Mesendoderm (in vitro differentiated cells): ENCODE data around the gene SRBD1.

ENCODE experiments used
- DNase-seq: peaks from one replicate; pipeline ENCODE4 v3.0.0; 2013
- H2AK5ac ChIP-seq: 2 replicates; pipeline ENCODE4 v1.6.1; 2013; ENCODE audit warnings: low read length, inconsistent platforms
- H2BK120ac ChIP-seq: 2 replicates; pipeline ENCODE4 v1.6.1; 2013; ENCODE audit warnings: low read depth, mild to moderate bottlenecking, low read length, moderate library complexity, mixed read lengths
- H2BK15ac ChIP-seq: replicated peaks from 2 replicates; pipeline ENCODE4 v1.6.1; 2013; ENCODE audit warnings: low read depth, mild to moderate bottlenecking, moderate library complexity
- H2BK5ac ChIP-seq: 2 replicates; pipeline ENCODE4 v1.6.1; 2013; ENCODE audit warnings: low read length, inconsistent platforms
- H3K18ac ChIP-seq: 2 replicates; pipeline ENCODE4 v1.6.1; 2013; ENCODE audit warnings: mild to moderate bottlenecking, low read length, mixed read lengths
- H3K23ac ChIP-seq: one replicate; pipeline ENCODE4 v1.6.1; 2013; ENCODE audit warnings: low read length
- H3K27ac ChIP-seq: 2 replicates; pipeline ENCODE4 v1.5.1; 2013; ENCODE audit warnings: low read depth, mild to moderate bottlenecking, inconsistent platforms, low read length, moderate library complexity
- H3K27me3 ChIP-seq: 2 replicates; pipeline ENCODE4 v1.6.1; 2013; ENCODE audit warnings: low read length, control low read depth, mild to moderate bottlenecking, inconsistent platforms; ENCODE audit not compliant: insufficient read depth, poor library complexity
- H3K36me3 ChIP-seq: 2 replicates; pipeline ENCODE4 v1.6.1; 2013; ENCODE audit warnings: low read length, inconsistent platforms; ENCODE audit not compliant: control insufficient read depth, insufficient read depth
- H3K4ac ChIP-seq: one replicate; pipeline ENCODE4 v1.6.1; 2013; ENCODE audit warnings: low read depth, mild to moderate bottlenecking, low read length, moderate library complexity
- H3K4me1 ChIP-seq: 2 replicates; pipeline ENCODE4 v1.6.1; 2013; ENCODE audit warnings: low read depth, low read length, inconsistent platforms; ENCODE audit not compliant: control insufficient read depth
- H3K4me2 ChIP-seq: 2 replicates; pipeline ENCODE4 v1.6.1; 2013; ENCODE audit warnings: low read length
- H3K4me3 ChIP-seq: 2 replicates; pipeline ENCODE4 v1.5.1; 2013; ENCODE audit warnings: mild to moderate bottlenecking, low read length
- H3K56ac ChIP-seq: one replicate; pipeline ENCODE4 v1.6.1; 2013; ENCODE audit warnings: low read length
- H3K79me1 ChIP-seq: 2 replicates; pipeline ENCODE4 v1.6.1; 2013; ENCODE audit warnings: low read length, inconsistent platforms
- H3K79me2 ChIP-seq: 2 replicates; pipeline ENCODE4 v1.6.1; 2013; ENCODE audit warnings: mild to moderate bottlenecking, low read length; ENCODE audit not compliant: control insufficient read depth, insufficient read depth
- H3K9ac ChIP-seq: 2 replicates; pipeline ENCODE4 v1.6.1; 2013; ENCODE audit warnings: low read length, inconsistent platforms
- H4K5ac ChIP-seq: one replicate; pipeline ENCODE4 v1.6.1; 2013; ENCODE audit warnings: low read length
- H4K8ac ChIP-seq: one replicate; pipeline ENCODE4 v1.6.1; 2013; ENCODE audit warnings: low read depth, mild to moderate bottlenecking, control low read depth, low read length, moderate library complexity
- WGBS: extraction: QIAGEN DNeasy Blood & Tissue Kit; methylation state at CpG from one replicate; pipeline ENCODE4 v1.1.7; 2013; ENCODE audit warnings: low lambda C conversion rate, missing lambda C conversion rate; ENCODE audit not compliant: insufficient coverage; ENCODE audit errors: extremely low coverage; 5-methylcytosine and 5-hydroxymethylcytosine counted together

The SRBD1 gene

GRCh38 chr2:45510701-45511420, 100.2 kb downstream of the SRBD1 start:
- H2BK120ac ChIP-seq = no peak overlapping the region
- H2BK15ac ChIP-seq = no peak overlapping the region
- H3K27ac ChIP-seq = no peak overlapping the region
- H3K56ac ChIP-seq = no peak overlapping the region
- no peak overlapping the region for H3K9ac ChIP-seq
- no peak overlapping the region for H2BK5ac ChIP-seq
- no peak for DNase-seq
- H3K4ac ChIP-seq = no peak overlapping the region
- no peaks in the 10 kb centered on the region for H3K27me3 ChIP-seq
- H4K5ac ChIP-seq = no peak overlapping the region
- no peak overlapping the region for H3K18ac ChIP-seq
- no CpG with 5 or more reads among the region's 9 CpGs for WGBS
- no peaks in the 10 kb centered on the region for H3K36me3 ChIP-seq
- H4K8ac ChIP-seq = no peak overlapping the region
- no peak overlapping the region for H3K4me2 ChIP-seq
- no peak overlapping the region for H3K4me3 ChIP-seq
- no peaks in the 10 kb centered on the region for H3K79me2 ChIP-seq
- no peak overlapping the region for H3K23ac ChIP-seq
- H3K79me1 ChIP-seq = no peaks in the 10 kb centered on the region
- H2AK5ac ChIP-seq = no peak overlapping the region
- H3K4me1 ChIP-seq = no peaks in the 10 kb centered on the region

DNA sequence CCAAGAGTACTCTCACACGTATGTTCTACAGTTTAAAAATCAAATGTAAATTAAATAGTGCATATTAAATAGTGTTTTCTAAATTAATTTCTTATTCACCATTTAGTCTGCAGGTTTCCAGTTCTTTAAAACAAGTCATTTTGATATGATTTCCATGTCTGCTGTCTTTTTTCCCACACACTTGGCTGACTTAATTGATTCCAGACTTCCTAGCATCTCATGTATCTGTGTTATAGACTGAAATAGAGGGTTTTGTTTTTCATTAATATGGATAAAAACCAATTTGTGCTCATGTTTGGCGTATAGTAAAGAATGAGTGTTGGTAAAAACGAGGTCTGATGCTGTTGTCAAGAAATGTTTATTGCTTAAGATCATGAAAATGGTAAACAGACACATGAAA, 104.3 kb downstream of the SRBD1 start:
- Histone ChIP-seq H3K4me1 (no peaks in the 10 kb centered on the region), H3K9ac (no peak overlapping the region), H2BK5ac (no peak overlapping the region), H3K4me2 (no peak overlapping the region), H3K27me3 (no peaks in the 10 kb centered on the region), H3K18ac (no peak overlapping the region), H3K56ac (no peak overlapping the region), H3K27ac (no peak overlapping the region), H3K79me1 (no peaks in the 10 kb centered on the region), H3K36me3 (no peaks in the 10 kb centered on the region), H2BK120ac (no peak overlapping the region), H2AK5ac (no peak overlapping the region), H3K4me3 (no peak overlapping the region), H4K5ac (no peak overlapping the region), H3K79me2 (no peaks in the 10 kb centered on the region), H3K23ac (no peak overlapping the region), H3K4ac (no peak overlapping the region), H2BK15ac (no peak overlapping the region), H4K8ac (no peak overlapping the region)
- DNase-seq = no peak
- WGBS = 100% methylated on average over 2 of the region's 3 CpGs

- Histone ChIP-seq H3K23ac (no peak overlapping the region), H2BK120ac (no peak overlapping the region), H3K27ac (no peak overlapping the region), H3K4me3 (no peak overlapping the region), H3K79me1 (no peaks in the 10 kb centered on the region), H3K18ac (no peak overlapping the region), H3K4ac (no peak overlapping the region), H4K5ac (no peak overlapping the region), H2BK5ac (no peak overlapping the region), H3K36me3 (no peaks in the 10 kb centered on the region), H2AK5ac (no peak overlapping the region), H3K4me1 (no peaks in the 10 kb centered on the region), H3K79me2 (no peaks in the 10 kb centered on the region), H4K8ac (no peak overlapping the region), H3K27me3 (no peaks in the 10 kb centered on the region), H2BK15ac (no peak overlapping the region), H3K56ac (no peak overlapping the region), H3K9ac (no peak overlapping the region), H3K4me2 (no peak overlapping the region)
- DNase-seq = no peak
- WGBS = no CpG with 5 or more reads among the region's 1 CpG
These were observed 105.9 kb downstream of the SRBD1 start for GRCh38 chr2:45505138-45505537.

- Histone ChIP-seq H4K5ac (no peak overlapping the region), H3K56ac (no peak overlapping the region), H3K4me1 (no peaks in the 10 kb centered on the region), H3K27ac (no peak overlapping the region), H2BK5ac (no peak overlapping the region), H3K18ac (no peak overlapping the region), H3K27me3 (no peaks in the 10 kb centered on the region), H3K36me3 (no peaks in the 10 kb centered on the region), H3K79me1 (no peaks in the 10 kb centered on the region), H3K4me3 (no peak overlapping the region), H3K79me2 (no peaks in the 10 kb centered on the region), H3K9ac (no peak overlapping the region), H2BK120ac (no peak overlapping the region), H2BK15ac (no peak overlapping the region), H3K4me2 (no peak overlapping the region), H3K23ac (no peak overlapping the region), H4K8ac (no peak overlapping the region), H3K4ac (no peak overlapping the region), H2AK5ac (no peak overlapping the region)
- no CpG with 5 or more reads among the region's 1 CpG for WGBS
- no peak for DNase-seq
These were observed 112.2 kb downstream of the SRBD1 start for GRCh38 chr2:45498661-45499550.

DNA sequence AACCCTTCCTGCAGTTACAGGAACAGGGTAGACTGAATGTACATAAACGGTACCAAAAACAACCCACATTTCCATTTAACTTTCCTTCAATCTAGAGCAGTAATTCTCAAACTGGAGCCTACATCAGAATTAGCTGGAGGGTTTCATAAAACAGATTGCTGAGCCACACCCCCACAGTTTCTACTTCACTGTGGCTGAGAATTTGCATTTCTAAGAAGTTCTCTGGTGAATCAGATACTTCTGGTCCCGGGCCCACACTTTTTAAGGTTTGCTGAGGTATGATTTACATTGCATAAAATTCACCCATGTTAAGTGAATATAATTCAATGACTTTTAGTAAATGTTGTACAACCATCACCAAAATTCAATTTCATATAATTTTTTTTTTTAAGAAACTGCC, 113.7 kb downstream of the SRBD1 start:
- Histone ChIP-seq H3K56ac (no peak overlapping the region), H3K79me1 (no peaks in the 10 kb centered on the region), H3K4me2 (no peak overlapping the region), H3K4ac (no peak overlapping the region), H3K18ac (no peak overlapping the region), H3K27me3 (no peaks in the 10 kb centered on the region), H4K8ac (no peak overlapping the region), H3K36me3 (no peaks in the 10 kb centered on the region), H3K23ac (no peak overlapping the region), H2BK15ac (no peak overlapping the region), H3K4me1 (no peaks in the 10 kb centered on the region), H2AK5ac (no peak overlapping the region), H3K27ac (no peak overlapping the region), H2BK5ac (no peak overlapping the region), H3K4me3 (no peak overlapping the region), H3K79me2 (no peaks in the 10 kb centered on the region), H2BK120ac (no peak overlapping the region), H3K9ac (no peak overlapping the region), H4K5ac (no peak overlapping the region)
- no peak for DNase-seq
- whole genome bisulfite sequencing = no CpG with 5 or more reads among the region's 2 CpGs
